Stimulated activated CD4-positive, alpha-beta T cell treated with anti-CD3 and anti-CD28 coated beads, Interleukin-2, amount 100 ng/mL, for 24 hours (primary cell): ENCODE data around the gene MND1.
"Not testable (repeated sequence)": the region's sequence is repeated elsewhere in the genome, so short reads cannot be mapped to it uniquely, and the experiment has no call there.

ENCODE experiments used
- DNase-seq, 2 donors: peaks; one replicate each; pipeline ENCODE4 v3.0.0-alpha.2; 2020

The MND1 gene

GRCh38 chr4:153448003-153448731 lies 103.7 kb downstream of the MND1 start:
- no peak for DNase-seq

- no peak for DNase-seq
These were observed 104.8 kb downstream of the MND1 start for GRCh38 chr4:153449338-153449737.

- no peak for DNase-seq
These were observed 106.0 kb downstream of the MND1 start for GRCh38 chr4:153450544-153450917.

GRCh38 chr4:153451145-153451544 lies 106.7 kb downstream of the MND1 start:
- not testable (repeated sequence) for DNase-seq

- DNase-seq: no peak
These were observed 107.6 kb downstream of the MND1 start for GRCh38 chr4:153451911-153452657.

GRCh38 chr4:153452658-153453378 lies 108.3 kb downstream of the MND1 start:
- DNase-seq: no peak

GRCh38 chr4:153453402-153453801 lies 108.9 kb downstream of the MND1 start:
- DNase-seq: no peak

- DNase-seq: no peak
These were observed 114.5 kb downstream of the MND1 start for GRCh38 chr4:153458969-153459368.

- not testable (repeated sequence) for DNase-seq
These were observed 117.1 kb downstream of the MND1 start for GRCh38 chr4:153461549-153461948.

GRCh38 chr4:153464068-153464467 lies 119.6 kb downstream of the MND1 start:
- DNase-seq: no peak
